WERI-Rb-1 (cell line): ENCODE results near the gene ZNF185.

Source experiments
- DNase-seq: peaks from one replicate; pipeline ENCODE4 v3.0.0-alpha.2; 2020
- H3K27ac ChIP-seq: fragments of 250-450 bp; sonication (Bioruptor Pico); 2 replicates; pipeline ENCODE4 v1.5.1; 2020; ENCODE audit warnings: mild to moderate bottlenecking, moderate library complexity
- H3K27me3 ChIP-seq: fragments of 250-450 bp; sonication (Bioruptor Pico); 2 replicates; pipeline ENCODE4 v1.5.1; 2021; ENCODE audit warnings: mild to moderate bottlenecking, low read depth, moderate library complexity; ENCODE audit not compliant: insufficient read depth, severe bottlenecking
- H3K36me3 ChIP-seq: fragments of 250-450 bp; sonication (Bioruptor Pico); 2 replicates; pipeline ENCODE4 v1.5.1; 2020; ENCODE audit warnings: mild to moderate bottlenecking, moderate library complexity
- H3K4me3 ChIP-seq: 2 replicates; pipeline ENCODE4 v1.5.1; 2011; ENCODE audit warnings: low read depth, mild to moderate bottlenecking, control low read depth, low read length
- H3K9me3 ChIP-seq: fragments of 250-450 bp; sonication (Bioruptor Pico); 2 replicates; pipeline ENCODE4 v1.5.1; 2021; ENCODE audit warnings: mild to moderate bottlenecking, moderate library complexity; ENCODE audit not compliant: severe bottlenecking
- CTCF ChIP-seq: IDR thresholded peaks from 2 replicates; pipeline ENCODE4 v1.5.1; 2011; ENCODE audit warnings: low read depth, mild to moderate bottlenecking, control low read depth, inconsistent platforms, low read length

ZNF185 gene

GRCh38 chrX:152897222-152898131, at the start of gene ZNF185:
ZNF185 (plus strand) TSS chrX:152898067; CDS start chrX:152914490, 16,423 bp downstream.
- no peak for TF ChIP-seq CTCF
- Histone ChIP-seq H3K9me3 (no peaks in the 10 kb centered on the region), H3K27ac (no peak within 1 kb of the TSS), H3K27me3 (peaks cover 25% of the 10 kb centered on the region), H3K36me3 (no peaks in the 10 kb centered on the region), H3K4me3 (no peak within 1 kb of the TSS)
- DNase-seq: no peak

- DNase-seq: no peak
- Histone ChIP-seq H3K27me3 (peaks cover 4% of the 10 kb centered on the region), H3K9me3 (no peaks in the 10 kb centered on the region), H3K36me3 (peaks cover 40% of the 10 kb centered on the region), H3K4me3 (no peak overlapping the region), H3K27ac (no peak overlapping the region)
- TF ChIP-seq CTCF: no peak
Measured at GRCh38 chrX:152850465-152850864, 47.4 kb upstream of the ZNF185 start.

GRCh38 chrX:152853986-152854385, 43.9 kb upstream of the ZNF185 start:
- no peak for DNase-seq
- no peak overlapping the region for H3K27ac ChIP-seq
- peaks cover 41% of the 10 kb centered on the region for H3K36me3 ChIP-seq
- TF ChIP-seq CTCF: no peak
- peaks cover 2% of the 10 kb centered on the region for H3K27me3 ChIP-seq
- no peak overlapping the region for H3K4me3 ChIP-seq
- H3K9me3 ChIP-seq: no peaks in the 10 kb centered on the region

GRCh38 chrX:152861116-152861515, 36.8 kb upstream of the ZNF185 start:
- H3K4me3 ChIP-seq: no peak overlapping the region
- TF ChIP-seq CTCF: no peak
- no peaks in the 10 kb centered on the region for H3K27me3 ChIP-seq
- DNase-seq: peak; percentile 43
- no peak overlapping the region for H3K27ac ChIP-seq
- H3K36me3 ChIP-seq: peaks cover 60% of the 10 kb centered on the region
- no peaks in the 10 kb centered on the region for H3K9me3 ChIP-seq

GRCh38 chrX:152861826-152862225, 36.0 kb upstream of the ZNF185 start:
- DNase-seq: no peak
- no peak overlapping the region for H3K4me3 ChIP-seq
- H3K27me3 ChIP-seq: no peaks in the 10 kb centered on the region
- peaks cover 59% of the 10 kb centered on the region for H3K36me3 ChIP-seq
- H3K27ac ChIP-seq: no peak overlapping the region
- H3K9me3 ChIP-seq: no peaks in the 10 kb centered on the region
- TF ChIP-seq CTCF: no peak
